A673 (cell line): ENCODE results near the gene LRRC36. TPM values are rescaled to one million over a fixed set of nuclear protein-coding genes. Genes with fewer than 3 reads are reported as not detected.

Experiments
- BruUV-seq: library from RNA; stranded (reverse); fragments of 400-500 nt; replicated peaks from 2 replicates; lab custom pipeline; 2021; lab: Mats Ljungman, UMichigan
- CTCF ChIA-PET: fragments of 300-600 bp; sonication (Branson Sonifier 250); formaldehyde crosslinking; loops from one replicate; lab custom pipeline; 2022; ENCODE audit warnings: antibody characterized with exemption; lab: Charles Lee
- POLR2A ChIA-PET: fragments of 300-600 bp; sonication (Branson Sonifier 250); formaldehyde crosslinking; loops from one replicate; lab custom pipeline; 2022; ENCODE audit warnings: antibody characterized with exemption; ENCODE audit not compliant: low non-redundant PET; lab: Charles Lee
- DNase-seq: peaks from one replicate; pipeline ENCODE4 v3.0.0-alpha.2; 2015; ENCODE audit warnings: low spot score
- H3K27ac ChIP-seq: fragments of 200-600 bp; sonication (generic); 2 replicates; pipeline ENCODE4 v1.5.1; 2016; ENCODE audit warnings: mixed run types, low read depth, mild to moderate bottlenecking, mixed read lengths, antibody characterized with exemption, low read length; ENCODE audit not compliant: poor library complexity, severe bottlenecking
- H3K27me3 ChIP-seq: fragments of 200-600 bp; sonication (generic); replicated peaks from 2 replicates; pipeline ENCODE4 v1.6.1; 2017; ENCODE audit warnings: mixed run types, low read depth, mild to moderate bottlenecking, mixed read lengths, antibody characterized with exemption, low read length; ENCODE audit not compliant: insufficient read depth, poor library complexity
- H3K36me3 ChIP-seq: fragments of 200-600 bp; sonication (generic); 2 replicates; pipeline ENCODE4 v1.6.1; 2016; ENCODE audit warnings: mixed run types, mild to moderate bottlenecking, mixed read lengths, antibody characterized with exemption, low read length; ENCODE audit not compliant: insufficient read depth, poor library complexity, severe bottlenecking
- H3K4me1 ChIP-seq: fragments of 200-600 bp; sonication (generic); 2 replicates; pipeline ENCODE4 v1.6.1; 2017; ENCODE audit warnings: mixed run types, mild to moderate bottlenecking, mixed read lengths, antibody characterized with exemption, low read length; ENCODE audit not compliant: insufficient read depth, poor library complexity, severe bottlenecking
- H3K4me3 ChIP-seq: fragments of 200-600 bp; sonication (generic); 2 replicates; pipeline ENCODE4 v1.5.1; 2016; ENCODE audit warnings: low read depth, mixed run types, mild to moderate bottlenecking, mixed read lengths, low read length; ENCODE audit not compliant: poor library complexity, severe bottlenecking
- H3K9me3 ChIP-seq: fragments of 200-600 bp; sonication (generic); 2 replicates; pipeline ENCODE4 v1.6.1; 2016; ENCODE audit warnings: mixed run types, low read depth, mild to moderate bottlenecking, mixed read lengths, antibody characterized with exemption, low read length; ENCODE audit not compliant: poor library complexity, severe bottlenecking
- EZH2 ChIP-seq: fragments of 200-600 bp; sonication (generic); IDR thresholded peaks from 2 replicates; pipeline ENCODE4 v1.6.1; 2017; ENCODE audit warnings: borderline replicate concordance, low read depth, mild to moderate bottlenecking, mixed read lengths, antibody characterized with exemption, low read length; ENCODE audit not compliant: poor library complexity, severe bottlenecking
- intact Hi-C: fragments of 100-400 bp; cut with micrococcal nuclease; formaldehyde crosslinking; loops from one replicate; pipeline ENCODE4 v1.10.0; 2022; ENCODE audit not compliant: unreplicated experiment
- total RNA-seq: library from RNA; stranded (reverse); gene quantifications from 2 replicates; pipeline ENCODE4 v1.2.3, GENCODE V29; 2021
- TF ChIP-seq, protein P1 (sequence below): fragments of 300-800, 200-600 bp; sonication (generic); conservative IDR thresholded peaks from 2 replicates; pipeline ENCODE4 v1.5.1; 2017; ENCODE audit warnings: low read depth, mild to moderate bottlenecking, antibody characterized with exemption, low read length, moderate library complexity, mixed read lengths

The LRRC36 gene
- total RNA-seq, 1 experiment from 2014 or later: not detected

DNA sequence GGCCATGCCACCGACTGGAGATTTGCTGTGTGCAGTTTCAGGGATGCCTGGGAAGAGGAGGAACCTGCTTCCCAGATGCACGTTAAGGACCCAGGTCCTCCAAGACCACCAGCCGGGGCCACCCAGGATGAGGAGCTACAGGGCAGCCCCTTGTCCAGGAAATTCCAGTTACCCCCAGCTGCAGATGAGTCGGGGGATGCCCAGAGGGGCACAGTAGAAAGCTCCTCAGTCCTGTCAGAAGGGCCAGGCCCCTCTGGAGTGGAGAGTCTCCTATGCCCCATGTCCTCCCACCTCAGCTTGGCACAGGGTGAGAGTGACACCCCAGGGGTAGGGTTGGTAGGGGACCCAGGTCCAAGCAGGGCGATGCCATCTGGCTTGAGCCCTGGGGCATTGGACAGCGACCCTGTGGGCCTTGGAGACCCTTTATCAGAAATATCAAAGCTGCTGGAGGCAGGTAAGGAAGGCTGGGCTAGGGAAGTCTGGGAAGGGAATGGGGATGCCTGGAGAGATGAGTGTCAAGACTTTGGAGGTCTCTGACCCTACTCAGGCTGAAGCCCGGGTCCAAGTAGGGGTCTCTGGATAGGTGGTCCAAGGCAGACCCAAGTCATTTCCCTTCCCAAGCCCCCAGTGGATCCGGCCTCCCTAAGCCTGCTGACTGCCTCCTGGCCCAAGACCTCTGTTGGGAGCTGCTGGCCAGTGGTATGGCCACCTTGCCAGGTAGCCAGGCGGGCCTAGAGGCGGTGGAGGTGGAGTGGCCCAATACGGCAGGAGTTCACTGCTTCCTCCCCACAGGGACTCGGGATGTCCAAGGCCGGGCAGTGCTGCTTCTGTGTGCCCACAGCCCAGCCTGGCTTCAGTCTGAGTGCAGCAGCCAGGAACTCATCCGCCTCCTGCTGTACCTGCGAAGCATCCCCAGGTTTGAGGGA, 46.3 kb upstream of the LRRC36 start:
- H3K27ac ChIP-seq: no peak overlapping the region
- CTCF ChIA-PET: no interaction called here
- intact Hi-C loops: no loop called here
- H3K36me3 ChIP-seq: no peaks in the 10 kb centered on the region
- no peak for TF ChIP-seq EZH2
- TF ChIP-seq, protein P1, sequence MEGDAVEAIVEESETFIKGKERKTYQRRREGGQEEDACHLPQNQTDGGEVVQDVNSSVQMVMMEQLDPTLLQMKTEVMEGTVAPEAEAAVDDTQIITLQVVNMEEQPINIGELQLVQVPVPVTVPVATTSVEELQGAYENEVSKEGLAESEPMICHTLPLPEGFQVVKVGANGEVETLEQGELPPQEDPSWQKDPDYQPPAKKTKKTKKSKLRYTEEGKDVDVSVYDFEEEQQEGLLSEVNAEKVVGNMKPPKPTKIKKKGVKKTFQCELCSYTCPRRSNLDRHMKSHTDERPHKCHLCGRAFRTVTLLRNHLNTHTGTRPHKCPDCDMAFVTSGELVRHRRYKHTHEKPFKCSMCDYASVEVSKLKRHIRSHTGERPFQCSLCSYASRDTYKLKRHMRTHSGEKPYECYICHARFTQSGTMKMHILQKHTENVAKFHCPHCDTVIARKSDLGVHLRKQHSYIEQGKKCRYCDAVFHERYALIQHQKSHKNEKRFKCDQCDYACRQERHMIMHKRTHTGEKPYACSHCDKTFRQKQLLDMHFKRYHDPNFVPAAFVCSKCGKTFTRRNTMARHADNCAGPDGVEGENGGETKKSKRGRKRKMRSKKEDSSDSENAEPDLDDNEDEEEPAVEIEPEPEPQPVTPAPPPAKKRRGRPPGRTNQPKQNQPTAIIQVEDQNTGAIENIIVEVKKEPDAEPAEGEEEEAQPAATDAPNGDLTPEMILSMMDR: no peak
- no TSS peak for BruUV-seq
- POLR2A ChIA-PET: no interaction called here
- DNase-seq: no peak
- no peaks in the 10 kb centered on the region for H3K27me3 ChIP-seq
- H3K4me1 ChIP-seq: no peaks in the 10 kb centered on the region
- no peaks in the 10 kb centered on the region for H3K9me3 ChIP-seq
- peak overlapping the region; percentile 69 for H3K4me3 ChIP-seq

DNA sequence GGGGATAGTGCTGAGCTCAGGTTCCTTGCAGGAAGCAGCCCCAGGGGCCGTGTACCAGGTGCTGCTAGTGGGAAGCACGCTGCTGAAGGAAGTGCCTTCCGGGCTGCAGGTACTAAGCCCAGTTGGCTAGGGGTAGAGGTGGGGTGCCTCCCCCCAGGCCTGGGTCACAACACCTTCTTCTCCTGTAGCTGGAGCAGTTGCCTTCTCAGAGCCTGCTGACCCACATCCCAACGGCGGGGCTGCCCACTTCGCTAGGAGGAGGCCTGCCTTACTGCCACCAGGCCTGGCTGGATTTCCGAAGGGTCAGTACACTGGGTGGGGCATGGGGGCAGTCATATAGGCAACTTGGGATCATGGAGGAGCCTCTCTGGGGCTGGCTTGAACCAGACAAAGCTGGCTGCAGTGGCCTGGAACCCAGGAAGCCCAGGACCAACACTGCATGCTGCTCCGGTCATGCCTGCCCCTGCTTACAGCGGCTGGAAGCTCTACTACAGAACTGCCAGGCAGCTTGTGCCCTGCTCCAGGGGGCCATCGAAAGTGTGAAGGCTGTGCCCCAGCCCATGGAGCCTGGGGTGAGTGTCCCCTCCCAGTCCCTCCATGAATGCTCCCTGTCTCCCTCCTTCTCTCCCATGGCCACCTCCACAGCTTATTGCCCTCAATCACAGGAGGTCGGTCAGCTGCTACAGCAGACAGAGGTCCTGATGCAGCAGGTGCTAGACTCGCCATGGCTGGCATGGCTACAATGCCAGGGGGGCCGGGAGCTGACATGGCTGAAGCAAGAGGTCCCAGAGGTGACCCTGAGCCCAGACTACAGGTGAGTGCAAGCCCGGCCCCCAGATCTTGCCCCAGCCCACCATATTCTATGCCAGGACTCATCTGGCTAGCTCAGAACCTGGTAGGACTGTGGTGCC, 44.8 kb upstream of the LRRC36 start:
- BruUV-seq: no TSS peak
- Histone ChIP-seq H3K27ac (no peak overlapping the region), H3K9me3 (no peaks in the 10 kb centered on the region), H3K36me3 (no peaks in the 10 kb centered on the region), H3K4me3 (no peak overlapping the region), H3K27me3 (no peaks in the 10 kb centered on the region), H3K4me1 (no peaks in the 10 kb centered on the region)
- POLR2A ChIA-PET: no interaction called here
- no peak for DNase-seq
- CTCF ChIA-PET: interaction anchor here (0.5 to 0.7 kb wide), 2 partner anchors 78 to 112 kb away, joined by 6 read pairs; no protein-coding TSS in a partner anchor
- intact Hi-C loops: no loop called here
- TF ChIP-seq EZH2: no peak
- TF ChIP-seq, protein P1: no peak

GRCh38 chr16:67282447-67282805, 44.2 kb upstream of the LRRC36 start:
- TF ChIP-seq, protein P1: no peak
- TF ChIP-seq EZH2: no peak
- H3K27me3 ChIP-seq: no peaks in the 10 kb centered on the region
- no peaks in the 10 kb centered on the region for H3K9me3 ChIP-seq
- POLR2A ChIA-PET: no interaction called here
- no TSS peak for BruUV-seq
- DNase-seq: no peak
- intact Hi-C loops: no loop called here
- H3K27ac ChIP-seq: no peak overlapping the region
- no peaks in the 10 kb centered on the region for H3K36me3 ChIP-seq
- CTCF ChIA-PET: interaction anchor here (0.5 kb wide), 1 partner anchor 78 kb away, joined by 6 read pairs; no protein-coding TSS in a partner anchor
- H3K4me1 ChIP-seq: no peaks in the 10 kb centered on the region
- H3K4me3 ChIP-seq: no peak overlapping the region
